Activated CD4-positive, CD25-positive, alpha-beta regulatory T cell treated with anti-CD3 and anti-CD28 coated beads, Interleukin-2, amount 50 U/mL, for 24 hours (primary cell): ENCODE results near the gene ITPRID1.
"Not testable (repeated sequence)": the region's sequence is repeated elsewhere in the genome, so short reads cannot be mapped to it uniquely, and the experiment has no call there.

Experiments
- ATAC-seq, 2 donors: fragments of 150-1000 bp; cut with Tn5 transposase; one replicate each; pipeline ENCODE4 v1.10.0; 2021; ENCODE audit warnings: mild to moderate bottlenecking in 1 of 2, moderate library complexity in 1 of 2

ITPRID1 gene

DNA sequence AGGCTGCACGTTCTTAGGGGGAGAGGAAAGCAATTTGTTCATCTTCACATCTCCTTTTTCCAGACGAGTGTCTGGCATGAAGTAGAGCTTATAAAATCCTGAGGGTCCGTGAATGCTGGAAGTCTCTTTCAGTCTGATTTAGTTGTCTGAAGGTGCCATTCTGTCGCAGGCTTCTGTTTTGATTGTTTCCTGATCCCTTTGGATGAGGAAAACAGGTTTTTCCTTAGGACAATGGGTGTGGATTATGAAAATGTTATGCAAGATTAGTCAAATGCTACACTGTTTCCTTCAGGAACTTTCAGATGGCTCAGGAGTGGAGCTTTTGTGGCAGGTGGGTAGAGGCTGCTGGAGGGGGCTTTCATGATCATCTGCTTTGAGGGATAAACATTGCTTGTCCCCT, at the start of gene ITPRID1:
TSS of gene ITPRID1 (plus strand) at position 301 of the 400 bp plus-strand sequence. CDS start 38,935 bp downstream, outside the sequence.
- no peak for ATAC-seq

DNA sequence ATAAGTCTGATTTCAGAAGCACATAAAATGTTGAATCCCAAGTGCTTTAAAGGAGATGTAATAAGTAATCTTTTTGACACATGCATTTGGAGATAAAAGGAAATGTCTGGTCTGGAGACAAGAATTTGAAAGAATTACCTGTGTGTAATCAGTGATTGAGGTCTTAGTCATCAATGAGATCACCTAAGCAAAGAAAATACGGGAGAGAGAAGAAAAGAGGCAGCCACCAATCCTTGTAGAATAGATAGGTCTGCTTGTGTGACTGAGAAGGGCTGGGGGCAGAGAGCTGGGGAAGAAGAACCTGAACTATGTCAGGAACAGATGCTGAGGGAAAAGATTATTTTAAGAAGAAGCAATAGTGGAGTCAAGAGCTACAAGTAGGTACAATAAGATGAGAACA, 49.3 kb upstream of the ITPRID1 start:
- no peak for ATAC-seq

DNA sequence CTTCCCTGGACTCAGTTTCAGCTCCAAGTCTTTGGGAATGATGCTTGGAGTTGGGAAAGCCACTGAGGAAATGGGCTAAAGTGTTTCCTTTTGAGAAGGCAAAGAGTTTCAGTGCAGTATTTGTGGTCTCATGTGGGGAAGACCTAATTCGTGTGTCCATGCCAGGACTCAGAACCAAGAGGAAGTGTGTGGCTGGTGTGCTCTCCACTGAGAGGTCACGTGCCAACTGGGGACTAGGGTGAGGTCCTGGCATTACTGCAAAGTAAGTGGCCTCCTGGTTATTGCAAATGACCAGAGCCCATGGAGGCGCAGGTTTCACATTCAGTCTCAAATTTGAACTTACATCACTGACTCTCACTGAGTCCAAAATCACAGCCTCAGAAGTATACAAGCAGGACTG, 48.6 kb upstream of the ITPRID1 start:
- ATAC-seq, result no peak

DNA sequence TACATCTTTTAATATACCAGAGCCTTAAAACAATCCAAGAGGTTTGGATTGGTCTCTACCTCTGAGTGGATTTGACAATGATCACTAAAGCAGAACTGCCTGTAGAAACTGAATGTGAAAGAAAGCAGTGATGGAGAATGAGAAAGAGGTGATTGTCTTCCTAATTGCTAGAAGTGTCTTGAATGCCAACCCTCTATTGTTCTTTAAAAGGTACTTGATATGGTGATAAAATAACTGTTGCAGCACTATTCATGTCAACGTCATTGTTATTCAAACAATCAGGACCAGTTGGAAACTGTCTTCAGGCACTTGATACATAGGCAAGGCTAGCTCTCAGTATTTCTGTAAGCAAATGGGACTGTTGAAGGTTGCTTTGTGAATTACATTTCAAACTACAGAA, 47.9 kb upstream of the ITPRID1 start:
- no peak for ATAC-seq

DNA sequence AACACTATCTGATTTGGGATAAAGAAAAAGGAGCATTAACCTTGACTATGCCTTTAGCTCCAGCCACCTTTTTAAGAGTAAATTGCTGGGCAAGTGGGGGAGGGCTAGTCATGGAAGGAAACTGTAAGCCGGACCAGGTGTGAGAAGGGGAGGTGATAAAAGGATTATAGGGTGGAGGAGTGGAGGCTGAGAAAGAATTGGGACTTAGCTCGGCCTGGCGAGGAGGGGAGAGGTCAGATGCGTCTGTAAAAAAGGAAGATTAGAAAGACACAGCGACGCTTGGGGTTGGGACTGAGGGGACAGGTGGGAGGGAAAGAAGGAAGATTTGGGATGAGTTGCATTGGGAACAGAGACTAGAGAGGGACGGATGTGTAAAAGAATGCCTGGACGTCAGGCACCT, 43.0 kb upstream of the ITPRID1 start:
- not testable (repeated sequence) for ATAC-seq

DNA sequence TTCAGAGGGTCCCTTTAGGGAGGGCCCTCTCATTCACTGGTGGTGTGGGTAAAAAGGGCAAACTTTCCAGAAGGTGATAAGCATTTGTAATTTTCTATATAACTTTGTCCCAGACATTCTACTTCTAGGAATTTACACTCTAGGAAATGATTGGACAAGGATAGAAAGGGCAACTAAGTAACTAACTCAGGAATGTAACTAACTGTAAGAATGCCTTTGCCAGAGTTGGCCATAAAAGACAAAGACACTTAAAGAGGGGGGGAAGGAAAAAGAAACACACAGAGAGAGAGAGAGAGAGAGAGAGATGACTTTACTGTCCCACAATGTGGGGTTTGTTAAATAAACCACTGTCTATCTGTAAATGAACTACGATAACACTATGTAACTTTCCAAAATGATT, 38.5 kb upstream of the ITPRID1 start:
- ATAC-seq, result no peak

DNA sequence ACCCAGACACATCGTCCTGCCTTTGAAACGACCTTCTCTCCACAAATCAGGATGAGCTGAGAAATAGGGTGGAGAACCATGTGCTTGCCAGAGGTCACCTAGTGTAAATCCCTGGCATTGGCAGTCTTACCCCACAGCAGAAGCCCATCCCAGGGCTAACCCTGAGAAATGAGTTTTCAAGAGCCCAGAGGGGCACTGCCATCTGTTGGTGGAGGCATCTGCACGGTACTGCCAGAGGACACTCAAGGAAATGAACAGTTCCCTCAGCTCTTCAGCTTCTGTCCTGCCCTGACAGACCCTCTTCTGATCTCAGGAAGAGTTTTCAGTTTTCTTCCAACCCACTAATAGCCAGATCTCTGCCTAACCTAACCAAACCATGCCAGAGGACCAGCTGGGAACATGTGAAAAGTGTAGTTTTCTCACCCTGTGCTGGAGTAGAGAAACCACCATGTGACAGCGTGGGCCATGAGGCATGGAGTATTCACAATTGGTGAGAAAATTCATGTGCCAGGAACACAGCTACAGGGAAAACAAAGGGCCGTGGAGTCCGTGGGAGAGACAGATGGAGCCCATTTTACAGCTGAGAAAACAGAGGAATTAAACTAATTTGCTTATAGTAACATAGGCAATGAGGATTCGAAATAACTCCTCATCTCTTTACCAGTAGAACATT, 37.7 kb upstream of the ITPRID1 start:
- no peak for ATAC-seq

DNA sequence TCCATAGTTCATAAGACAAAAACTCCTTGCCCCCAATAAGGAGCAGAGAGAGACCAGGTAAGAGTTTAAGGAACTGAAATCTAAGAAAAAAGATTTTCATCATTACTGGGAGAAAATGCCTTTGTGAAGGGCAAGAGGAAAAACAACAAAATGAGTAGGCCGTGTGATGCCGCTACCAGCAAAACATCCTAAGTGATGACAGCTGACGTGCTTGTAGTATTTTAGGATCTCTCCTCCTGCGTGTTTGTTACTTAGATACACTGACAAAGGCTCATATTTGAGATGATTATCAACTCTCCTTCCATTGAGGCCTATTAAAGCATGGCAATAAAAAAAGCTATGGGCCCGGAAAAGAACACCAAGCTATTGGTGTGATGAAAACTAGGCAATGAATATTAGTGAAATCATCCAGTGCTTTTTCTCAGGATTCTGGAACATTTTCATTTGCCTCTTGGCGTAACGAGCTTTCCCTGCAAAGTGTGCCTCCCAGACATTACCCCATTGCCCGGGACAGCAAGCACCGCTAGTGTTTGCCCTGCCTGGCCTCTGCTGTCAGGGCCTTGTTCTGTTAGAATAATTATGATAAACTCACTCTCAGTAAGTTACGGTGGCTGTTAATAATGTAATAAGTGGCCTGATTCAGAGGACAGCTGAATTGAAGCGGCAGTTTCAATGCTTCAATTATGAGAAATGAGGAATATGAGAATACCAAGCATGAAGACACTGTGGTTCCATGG, 36.8 kb upstream of the ITPRID1 start:
- no peak for ATAC-seq

DNA sequence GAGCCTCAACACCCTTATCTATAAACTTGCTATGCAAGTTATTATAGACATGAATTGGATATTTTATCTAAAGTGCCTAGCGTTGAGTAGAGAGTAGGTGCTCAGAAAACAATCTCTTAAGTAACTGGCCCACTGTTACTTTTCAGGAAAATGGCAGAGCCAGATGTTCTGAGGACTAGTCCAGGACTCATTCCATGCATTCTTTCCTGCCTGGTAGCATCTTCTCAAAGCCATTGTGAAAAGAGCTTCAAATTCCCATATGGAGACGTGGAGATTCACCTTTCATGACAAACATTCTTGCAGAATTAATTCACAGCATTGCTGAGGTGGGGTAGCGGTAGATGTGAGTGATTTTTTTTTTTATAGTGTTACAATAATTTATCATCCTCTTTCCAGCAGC, 35.9 kb upstream of the ITPRID1 start:
- no peak for ATAC-seq

DNA sequence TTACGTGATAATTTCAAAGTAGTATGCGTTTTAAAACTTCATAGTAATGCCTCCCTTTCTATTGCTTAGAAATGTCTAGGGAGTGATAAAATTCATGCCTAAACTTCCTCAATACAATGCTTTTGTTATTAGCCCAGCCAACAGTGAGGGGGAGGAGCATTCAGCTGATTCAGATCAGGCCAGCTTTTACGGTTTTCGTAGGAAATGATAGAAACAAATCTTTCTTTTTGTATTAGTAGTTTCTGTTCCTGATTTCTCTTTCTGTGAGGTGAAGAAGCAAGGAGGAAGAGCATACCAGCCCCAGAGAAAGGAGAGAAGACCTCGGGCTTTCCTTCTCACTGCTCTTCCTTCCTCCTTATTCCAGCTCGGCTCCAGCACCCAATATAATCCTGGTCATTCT, 35.2 kb upstream of the ITPRID1 start:
- no peak for ATAC-seq

DNA sequence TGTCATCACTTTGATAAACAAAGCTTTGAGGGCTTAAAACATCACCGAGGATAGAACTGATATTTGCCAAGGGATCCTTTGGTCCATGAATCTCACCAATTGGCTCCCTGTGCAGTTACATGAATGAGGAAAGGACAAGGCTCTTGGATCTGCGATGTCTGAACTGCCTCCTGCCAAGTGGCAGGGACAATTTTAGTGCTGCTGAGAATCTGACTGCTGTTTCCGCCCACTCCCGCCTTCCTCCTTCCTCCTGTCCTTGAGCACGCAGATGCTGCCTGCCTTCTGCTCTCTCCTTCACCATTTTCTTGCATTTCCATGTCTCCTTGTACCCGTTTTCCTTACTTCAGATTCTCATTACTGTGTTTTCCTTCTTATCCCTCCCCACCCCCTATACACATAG, 26.8 kb upstream of the ITPRID1 start:
- no peak for ATAC-seq

DNA sequence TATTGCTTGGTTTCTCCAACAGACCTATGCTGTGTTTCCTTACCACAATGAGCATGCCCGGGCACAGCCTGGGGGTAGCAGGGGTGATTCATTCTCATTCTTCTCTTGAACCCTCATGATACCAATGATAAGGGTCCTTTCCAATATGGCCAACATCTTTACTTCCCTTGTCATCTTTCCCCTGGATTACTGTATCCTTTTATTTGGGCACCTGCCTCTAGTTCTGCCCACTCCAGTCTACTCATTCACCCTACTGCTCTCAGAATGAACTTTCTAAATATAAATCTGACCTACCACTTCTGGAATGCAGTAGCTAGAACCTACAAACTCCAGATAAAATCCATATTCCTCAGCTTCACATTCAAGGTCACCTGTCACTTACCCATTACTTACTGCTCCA, 26.4 kb upstream of the ITPRID1 start:
- no peak for ATAC-seq

DNA sequence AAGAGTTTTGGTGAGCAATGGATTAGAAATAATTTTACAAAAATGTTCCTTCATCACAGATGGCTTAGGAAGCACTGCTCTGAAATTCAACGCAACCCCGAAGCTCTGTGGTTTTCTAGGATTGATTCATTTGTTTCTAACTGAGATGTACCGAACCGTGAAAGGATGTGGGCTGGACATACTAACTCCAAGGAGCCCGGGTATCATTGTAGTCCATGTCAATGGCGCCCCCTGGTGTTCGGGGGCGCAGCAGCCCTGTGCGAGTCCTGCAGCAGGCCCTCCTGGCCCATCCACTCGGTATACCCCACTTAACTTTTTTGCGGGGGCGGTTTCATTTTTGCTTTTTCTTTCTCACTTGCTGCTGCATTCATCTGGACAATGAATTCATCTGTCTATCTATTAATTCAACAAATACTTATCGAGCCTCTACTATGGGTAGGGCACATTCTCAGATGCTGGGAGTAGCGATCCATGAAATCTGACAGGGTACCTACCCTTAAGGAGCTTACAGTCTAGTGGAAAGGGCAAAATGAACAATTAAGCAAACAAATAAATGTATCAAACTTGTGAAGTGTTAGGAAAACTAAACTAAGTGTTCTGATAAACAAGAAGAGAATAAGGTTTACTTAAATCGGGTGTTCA, 25.2 kb upstream of the ITPRID1 start:
- ATAC-seq, result no peak

DNA sequence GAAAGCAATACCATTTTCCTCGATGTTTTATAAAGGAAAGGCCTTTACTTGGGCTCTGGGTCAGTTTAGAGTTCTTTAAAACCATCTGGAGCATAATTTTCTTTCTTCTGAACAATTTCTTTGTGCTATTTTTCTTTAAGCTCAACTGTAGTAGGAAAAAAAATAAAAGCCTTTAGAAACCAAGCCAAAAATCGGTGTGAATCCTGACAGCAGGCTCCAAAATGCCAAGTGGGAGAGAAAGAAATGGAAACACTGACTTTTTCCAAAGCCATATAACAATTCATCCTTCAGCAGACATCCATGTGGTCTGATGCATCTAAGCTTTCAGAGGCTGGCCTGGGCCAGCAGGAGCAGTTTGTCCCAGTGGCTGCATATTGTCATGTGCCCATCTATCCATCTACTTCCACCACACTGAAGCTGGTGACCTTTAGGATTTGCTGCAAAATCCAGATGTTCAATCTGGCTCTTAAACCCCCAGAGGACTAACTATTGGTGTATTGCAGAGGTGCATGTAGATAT, 23.0 kb upstream of the ITPRID1 start:
- no peak for ATAC-seq

DNA sequence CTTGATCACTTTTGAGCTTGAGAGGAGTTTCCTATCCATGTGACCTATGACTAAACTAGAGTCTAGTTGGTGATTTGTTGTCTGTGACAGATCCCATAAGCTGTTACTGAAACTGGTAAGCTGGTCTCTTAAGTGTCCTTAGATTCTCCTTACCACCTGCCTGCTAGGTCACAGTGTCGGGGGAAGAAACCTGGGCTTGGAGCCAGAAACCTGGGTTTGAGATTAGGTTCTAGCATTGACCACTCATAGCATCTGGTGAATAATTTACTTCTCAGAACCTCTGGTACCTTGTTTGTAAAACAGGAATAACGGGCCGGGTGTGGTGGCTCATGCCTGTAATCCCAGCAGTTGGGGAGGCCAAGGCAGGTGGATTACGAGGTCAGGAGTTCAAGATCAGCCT, 21.8 kb upstream of the ITPRID1 start:
- no peak for ATAC-seq

DNA sequence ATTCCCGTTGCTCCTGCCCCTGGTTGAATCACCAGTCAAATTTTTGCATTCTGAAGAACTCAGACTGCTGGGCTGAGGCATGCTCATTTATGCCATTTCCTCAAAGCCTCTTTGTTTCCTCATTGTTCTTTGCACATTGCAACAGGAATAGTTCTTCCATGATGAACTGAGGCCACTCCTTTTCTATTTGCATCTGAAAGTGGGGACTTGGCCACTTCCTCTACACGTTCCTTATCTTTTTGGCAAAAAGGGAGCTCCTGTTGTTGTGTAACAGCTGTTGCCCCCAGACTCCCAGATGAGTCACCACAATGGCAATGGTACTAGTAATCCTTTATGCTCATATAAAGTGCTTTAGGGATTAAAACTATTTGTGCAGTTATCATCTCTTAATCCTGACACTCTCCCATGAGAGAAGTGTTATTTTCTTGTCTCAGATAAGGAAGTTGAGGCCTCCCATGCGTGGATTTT, 20.1 kb upstream of the ITPRID1 start:
- ATAC-seq, result no peak

DNA sequence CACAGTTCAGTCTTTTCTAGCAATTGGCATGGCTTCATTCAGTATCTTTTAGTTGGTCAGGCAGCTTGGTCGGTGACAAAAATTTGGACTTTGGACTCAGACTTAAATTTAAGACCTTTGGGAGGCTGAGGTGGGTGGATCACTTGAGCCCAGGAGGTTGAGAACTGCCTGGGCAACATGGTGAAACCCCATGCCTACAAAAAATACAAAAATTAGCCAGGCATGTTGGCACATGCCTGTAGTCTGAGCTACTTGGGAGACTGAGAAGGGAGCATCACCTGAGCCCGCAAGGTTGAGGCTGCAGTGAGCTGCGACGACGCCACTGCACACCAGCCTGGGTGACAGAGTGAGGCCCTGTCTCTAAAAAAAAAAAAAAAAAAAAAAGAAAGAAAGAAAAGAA, 19.5 kb upstream of the ITPRID1 start:
- no peak for ATAC-seq

DNA sequence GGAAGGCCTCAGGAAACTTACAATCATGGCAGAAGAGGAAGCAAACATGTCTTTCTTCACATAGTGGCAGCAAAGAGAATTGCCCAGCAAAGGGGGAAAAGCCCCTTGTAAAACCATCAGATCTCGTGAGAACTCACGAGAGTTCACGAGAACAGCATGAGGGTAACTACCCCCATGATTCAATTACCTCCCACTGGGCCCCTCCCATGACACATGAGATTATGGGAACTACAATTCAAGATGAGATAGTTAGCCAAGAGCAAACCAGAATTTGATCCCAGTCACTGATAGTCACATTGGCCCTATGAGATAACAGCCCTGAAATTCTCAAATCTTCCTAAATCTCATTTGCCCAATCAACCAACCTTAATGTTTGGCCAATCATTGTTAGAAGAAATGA, 18.2 kb upstream of the ITPRID1 start:
- ATAC-seq, result no peak

DNA sequence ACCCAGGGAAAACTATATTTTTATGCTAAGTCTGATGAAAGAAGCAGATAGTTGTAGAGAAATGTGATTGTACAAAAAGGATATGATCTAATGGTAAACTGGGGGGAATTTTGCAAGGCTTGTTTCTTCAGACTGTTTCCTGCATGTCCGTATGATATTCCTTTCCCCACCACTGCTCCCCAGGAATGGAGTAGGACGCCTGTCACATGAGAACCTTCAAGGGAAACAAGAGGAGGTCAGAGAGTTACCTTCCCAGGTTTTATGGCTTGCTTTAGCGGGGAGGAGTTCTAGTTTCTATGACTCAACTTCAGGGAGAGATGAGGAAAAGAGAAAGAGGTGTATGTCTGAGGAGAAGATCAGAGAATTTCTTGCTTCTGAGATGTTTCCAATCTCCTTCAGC, 16.4 kb upstream of the ITPRID1 start:
- ATAC-seq, result no peak

DNA sequence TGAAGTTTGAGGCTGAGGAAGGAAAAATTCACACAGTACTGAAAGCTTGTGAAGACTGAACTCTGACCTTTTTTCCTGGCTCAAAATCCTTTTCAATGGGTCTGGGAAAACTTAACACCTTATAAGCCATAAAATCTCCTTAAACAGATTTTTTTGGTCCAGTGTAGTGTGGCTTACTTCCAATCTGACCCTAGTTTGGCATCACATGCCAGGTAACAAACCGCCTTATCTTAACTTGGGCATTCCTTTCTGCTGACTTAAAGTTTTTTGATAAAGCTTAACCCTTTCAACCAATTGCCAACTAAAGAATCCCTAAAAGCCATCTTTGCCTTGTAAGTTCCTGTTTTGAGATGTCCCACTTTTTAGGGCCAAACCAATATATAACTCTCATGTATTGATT, 13.2 kb upstream of the ITPRID1 start:
- ATAC-seq, result no peak

DNA sequence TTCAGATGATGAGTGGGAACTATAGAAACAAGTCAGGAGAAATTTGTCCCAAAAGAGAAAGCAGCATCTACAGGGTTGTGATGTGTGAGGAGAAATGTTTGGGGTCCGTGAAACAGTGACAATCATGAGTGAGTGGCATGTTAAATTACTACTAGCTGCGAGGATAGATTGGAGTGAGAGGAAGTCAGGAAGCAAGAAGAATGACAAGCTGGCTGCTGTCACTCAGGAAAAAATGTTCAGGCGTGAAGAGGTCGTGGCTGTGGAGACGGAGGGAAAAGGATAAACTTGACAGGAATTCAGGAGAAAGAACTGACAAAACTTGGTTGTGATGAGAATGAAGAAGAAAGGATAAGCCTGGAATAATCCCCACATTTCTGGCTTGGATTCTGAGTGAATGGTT, 5.1 kb upstream of the ITPRID1 start:
- no peak for ATAC-seq

DNA sequence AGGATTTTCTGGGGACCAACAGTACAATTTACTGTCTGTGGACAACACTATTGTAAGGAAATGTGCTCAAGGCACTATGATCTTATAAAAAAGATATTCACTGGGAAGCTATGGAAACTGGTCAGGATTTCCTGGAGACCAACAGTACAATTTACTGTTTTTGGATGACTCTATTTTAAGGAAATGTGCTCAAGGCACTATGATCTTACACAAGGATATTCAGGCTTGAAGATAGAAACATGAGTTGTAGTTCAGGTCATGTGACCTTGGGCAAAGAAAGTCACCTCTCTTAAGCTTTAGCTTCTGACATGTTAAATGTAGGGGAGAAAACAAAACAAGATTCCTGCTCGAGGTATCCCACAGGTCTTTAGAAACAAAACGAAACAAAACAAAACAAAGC, 1.7 kb upstream of the ITPRID1 start:
- ATAC-seq, result no peak

DNA sequence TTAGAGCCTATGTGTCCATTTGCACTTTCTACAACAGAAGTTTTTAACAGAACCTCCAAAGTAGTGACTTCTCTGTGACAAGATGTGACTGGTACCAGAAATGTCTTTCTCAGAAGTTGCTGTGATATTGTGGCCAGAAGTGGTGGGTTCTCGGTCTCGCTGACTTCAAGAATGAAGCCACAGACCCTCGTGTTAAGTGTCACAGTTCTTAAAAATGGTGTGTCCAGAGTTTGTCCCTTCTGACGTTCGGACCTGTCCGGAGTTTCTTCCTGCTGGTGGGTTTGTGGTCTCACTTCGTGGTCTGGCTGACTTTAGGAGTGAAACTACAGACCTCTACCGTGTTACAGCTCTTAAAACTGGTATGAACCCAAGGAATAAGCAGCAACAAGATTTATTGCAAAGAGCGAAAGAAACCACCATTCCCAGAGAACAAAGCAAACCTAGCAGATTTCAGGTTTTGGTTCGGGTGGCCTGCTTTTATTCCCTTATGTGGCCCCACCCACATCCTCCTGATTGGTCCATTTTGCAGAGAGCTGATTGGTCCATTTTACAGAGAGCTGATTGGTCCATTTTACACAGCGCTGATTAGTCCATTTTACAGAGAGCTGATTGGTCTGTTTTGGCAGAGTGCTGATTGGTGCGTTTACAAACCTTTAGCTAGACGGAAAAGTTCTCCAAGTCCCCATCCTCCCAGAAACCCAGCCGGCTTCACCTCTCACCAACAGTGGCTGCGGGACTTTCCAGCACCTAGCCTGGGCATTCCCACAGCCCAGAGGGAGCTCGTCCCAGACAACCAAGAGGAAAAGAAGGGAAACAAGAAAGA, 3.0 kb downstream of the ITPRID1 start:
- no peak for ATAC-seq
